ENCODE data around the gene PHOX2B.
"Not testable (repeated sequence)": the region's sequence is repeated elsewhere in the genome, so short reads cannot be mapped to it uniquely, and the experiment has no call there.

Gene PHOX2B

GRCh38 chr4:41747230-41748055, 1.1 kb downstream of the PHOX2B start:
- no peak for DNase-seq

GRCh38 chr4:41746440-41747229, 1.9 kb downstream of the PHOX2B start:
- DNase-seq, result no peak

DNA sequence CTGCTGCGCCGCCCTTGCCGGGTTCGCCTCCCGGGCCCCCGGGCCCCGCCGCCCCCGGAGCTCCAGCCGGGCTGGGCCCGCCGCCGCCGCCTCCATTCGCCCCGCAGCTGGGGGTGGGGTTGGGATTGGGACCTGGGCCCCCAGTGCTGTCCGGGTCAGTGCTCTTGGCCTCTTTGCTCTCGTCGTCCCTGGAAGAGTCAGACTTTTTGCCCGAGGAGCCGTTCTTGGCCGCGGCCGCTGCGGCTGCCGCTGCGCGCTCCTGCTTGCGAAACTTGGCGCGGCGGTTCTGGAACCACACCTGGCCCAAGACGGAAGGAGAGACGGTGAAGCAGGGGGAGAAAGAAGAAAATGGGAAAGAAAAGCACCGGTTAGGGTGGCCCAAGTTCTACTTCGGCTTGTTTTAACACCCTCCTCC, 2.5 kb downstream of the PHOX2B start:
- no peak for DNase-seq

- DNase-seq, result no peak
Observed at GRCh38 chr4:41745292-41746024, 3.1 kb downstream of the PHOX2B start.

DNA sequence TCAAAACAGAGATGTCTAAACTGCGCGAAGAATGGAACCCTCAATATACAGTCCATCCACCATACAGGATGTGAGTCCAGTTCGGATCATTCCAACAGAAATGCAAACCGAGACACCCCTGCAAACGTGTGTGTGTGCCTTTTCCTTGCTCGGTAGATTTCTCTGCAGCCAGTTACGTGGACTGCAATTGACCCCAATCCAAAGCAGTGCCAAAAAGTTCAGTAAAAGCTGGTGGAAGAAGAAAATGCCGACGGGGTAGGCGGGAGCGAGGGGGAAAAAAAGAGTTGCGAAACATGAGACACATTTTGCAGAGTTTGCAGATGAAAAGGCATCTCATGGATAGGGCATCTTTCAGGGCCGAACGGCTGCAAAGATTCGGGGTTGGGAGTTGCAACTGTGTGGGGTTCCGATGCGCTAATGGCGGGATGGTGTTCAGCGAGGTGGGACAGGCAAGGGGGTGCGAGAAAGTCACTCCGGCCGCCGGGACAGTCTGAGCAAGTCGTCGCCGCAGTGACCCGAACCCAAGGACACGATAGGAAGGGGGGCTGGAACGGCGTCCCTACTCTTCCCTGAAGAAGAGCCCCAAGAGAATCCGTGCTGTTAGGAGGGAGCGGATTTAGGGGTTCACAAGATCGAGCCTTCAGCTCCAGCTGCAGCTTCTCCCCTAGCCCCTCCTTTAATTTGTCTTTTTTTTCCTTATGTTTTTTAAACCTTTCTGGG, 3.8 kb downstream of the PHOX2B start:
- DNase-seq, result no peak

GRCh38 chr4:41741354-41741753, 7.2 kb downstream of the PHOX2B start:
- DNase-seq, result no peak

- not testable (repeated sequence) for DNase-seq
Observed at GRCh38 chr4:41737491-41737890, 11.0 kb downstream of the PHOX2B start.

GRCh38 chr4:41734371-41734770, 14.2 kb downstream of the PHOX2B start:
- no peak for DNase-seq

DNA sequence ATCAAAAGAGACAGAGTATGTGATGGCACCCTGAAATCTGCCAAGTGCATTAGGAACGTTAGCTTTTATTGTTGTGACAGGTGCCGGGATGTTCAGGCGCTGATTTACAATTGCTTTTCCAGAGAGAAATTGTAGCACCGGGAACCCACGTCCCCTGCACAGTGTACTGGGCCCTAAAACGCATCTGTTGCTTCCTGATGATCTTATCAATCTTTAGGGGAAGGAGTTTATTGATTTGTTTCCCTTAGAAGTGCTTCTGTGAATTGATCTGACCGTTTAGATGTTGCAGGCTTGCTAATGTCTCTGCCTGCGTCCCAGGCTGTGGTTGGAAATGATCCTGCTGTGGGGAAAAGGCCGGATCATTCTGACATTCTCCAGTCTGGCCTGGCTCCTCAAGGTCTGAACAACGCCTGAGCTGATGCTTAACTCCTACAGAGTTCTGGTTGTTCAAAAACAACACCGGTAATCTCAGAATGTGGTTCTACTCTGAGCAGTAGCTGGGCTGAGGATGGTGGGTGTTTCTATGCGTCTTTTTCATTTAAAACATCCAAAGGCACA, 16.9 kb downstream of the PHOX2B start:
- DNase-seq, result no peak

GRCh38 chr4:41728573-41728913, 20.0 kb downstream of the PHOX2B start:
- no peak for DNase-seq

- no peak for DNase-seq
Observed at GRCh38 chr4:41727861-41728572, 20.5 kb downstream of the PHOX2B start.

- DNase-seq, result no peak
Observed at GRCh38 chr4:41725254-41725653, 23.3 kb downstream of the PHOX2B start.

DNA sequence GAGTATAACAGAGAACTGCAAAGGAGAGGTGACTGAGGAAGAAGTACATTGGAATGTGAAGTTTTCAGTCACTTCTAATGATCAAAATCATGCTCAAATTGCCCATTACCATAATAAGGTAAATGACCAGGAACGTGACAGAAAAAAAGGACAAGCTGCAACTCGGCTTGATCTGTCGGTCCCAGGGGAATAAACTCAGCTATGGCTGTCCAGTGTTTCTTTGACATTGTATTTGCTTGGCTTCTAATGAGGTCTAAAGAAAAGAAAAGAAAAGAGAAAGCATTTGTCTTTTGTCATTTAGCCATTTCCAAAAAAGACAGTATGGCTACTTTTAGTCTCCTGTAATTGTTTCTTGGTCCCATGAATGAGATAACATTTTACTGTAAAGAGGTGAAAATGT, 25.2 kb downstream of the PHOX2B start:
- no peak for DNase-seq

- no peak for DNase-seq
Observed at GRCh38 chr4:41722181-41722580, 26.3 kb downstream of the PHOX2B start.

GRCh38 chr4:41719417-41719816, 29.1 kb downstream of the PHOX2B start:
- no peak for DNase-seq

GRCh38 chr4:41718907-41719306, 29.6 kb downstream of the PHOX2B start:
- no peak for DNase-seq

- no peak for DNase-seq
Observed at GRCh38 chr4:41715155-41715554, 33.4 kb downstream of the PHOX2B start.

GRCh38 chr4:41714364-41715000, 34.0 kb downstream of the PHOX2B start:
- no peak for DNase-seq

GRCh38 chr4:41713768-41714167, 34.8 kb downstream of the PHOX2B start:
- no peak for DNase-seq

DNA sequence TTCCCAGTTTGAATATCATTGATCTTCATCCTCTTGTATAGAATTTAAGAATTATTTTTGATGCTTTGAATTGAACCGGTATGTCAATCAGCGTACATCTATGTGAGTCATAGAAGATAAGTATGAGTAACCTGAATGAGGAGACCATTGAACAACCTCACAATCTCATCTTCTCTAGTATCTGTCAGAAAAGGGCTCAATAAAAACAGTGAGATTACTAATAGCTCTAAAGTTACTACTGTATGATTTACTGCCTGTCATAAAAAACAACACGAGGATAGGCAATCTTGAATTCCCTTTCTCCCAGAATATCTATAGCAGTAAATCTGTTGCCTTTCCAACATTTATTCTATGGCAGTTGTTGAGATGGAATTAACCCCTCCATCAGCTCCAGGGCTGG, 36.1 kb downstream of the PHOX2B start:
- no peak for DNase-seq

GRCh38 chr4:41711654-41712053, 36.9 kb downstream of the PHOX2B start:
- not testable (repeated sequence) for DNase-seq

All from CD4-positive, alpha-beta T cell treated with Interleukin-15 for 1 hour (primary cell).